ENCODE data around the gene IPO4. TPM values are rescaled to one million over a fixed set of nuclear protein-coding genes. Genes with fewer than 3 reads are reported as not detected.
"Not testable (repeated sequence)": the region's sequence is repeated elsewhere in the genome, so short reads cannot be mapped to it uniquely, and the experiment has no call there.

IPO4 gene
- total RNA-seq, 1 donor from 2014 or later: 59.3 TPM

DNA sequence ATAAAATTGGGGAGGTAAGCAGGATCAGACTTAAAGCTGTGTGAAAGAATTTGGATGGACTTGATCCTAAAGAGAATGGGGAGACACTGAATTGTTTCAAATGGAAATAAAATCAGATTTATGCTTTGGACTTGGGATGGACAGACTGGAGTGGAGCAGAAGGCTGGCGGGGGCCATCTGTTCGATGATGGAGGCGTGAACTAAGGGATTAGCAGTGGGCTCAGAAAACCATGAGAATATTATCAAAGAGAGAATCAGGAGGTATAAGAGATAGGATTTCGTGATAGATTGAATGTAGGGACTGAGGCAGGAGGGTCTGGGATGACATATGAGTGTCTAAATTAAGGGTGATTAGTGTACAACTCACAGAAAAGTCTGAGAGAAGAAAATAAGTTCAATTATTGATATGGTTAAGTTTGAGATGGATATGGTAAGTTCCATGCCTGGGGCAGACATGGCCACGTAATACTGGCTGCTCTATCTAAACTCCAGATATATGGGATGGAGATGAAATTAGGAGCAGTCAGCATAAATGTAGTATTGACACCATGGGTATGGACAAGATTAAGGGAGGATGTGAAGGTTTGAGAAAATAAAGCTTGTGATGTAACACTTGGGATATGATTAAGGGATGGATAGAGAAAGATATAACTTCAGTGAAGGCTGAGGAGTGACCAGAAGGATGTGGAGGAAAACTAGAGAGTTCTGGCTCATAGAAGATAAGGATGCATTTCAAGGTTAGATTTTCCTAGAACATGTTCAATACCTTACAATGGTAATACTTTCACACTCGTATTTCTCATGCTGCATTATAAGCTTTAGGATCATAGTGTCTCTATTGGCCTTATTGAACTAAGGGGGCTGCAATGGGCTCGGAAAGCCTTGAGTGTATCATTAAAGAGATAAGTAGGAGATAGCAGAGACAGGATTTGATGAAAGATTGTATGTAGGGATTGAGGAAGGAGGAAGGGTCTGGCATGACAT, 15.8 kb upstream of the IPO4 start:
- DNase-seq (ENCODE audit: low read depth): no peak
- H3K36me3 ChIP-seq (ENCODE audit: control insufficient read depth, insufficient read depth, low read length): no peaks in the 10 kb centered on the region
- no peak for TF ChIP-seq CTCF (IDR thresholded peaks at IDR 0.05; ENCODE audit: insufficient read depth, low read length, poor library complexity, severe bottlenecking)
- H3K4me3 ChIP-seq (ENCODE audit: low read depth, low read length): no peak overlapping the region
- no peaks in the 10 kb centered on the region for H3K27me3 ChIP-seq (ENCODE audit: control insufficient read depth, insufficient read depth, low read length)

GRCh38 chr14:24203249-24203886, 14.8 kb upstream of the IPO4 start:
- not testable (repeated sequence) for H3K4me3 ChIP-seq (ENCODE audit: low read depth, low read length); H3K36me3 ChIP-seq (ENCODE audit: control insufficient read depth, insufficient read depth, low read length); H3K27me3 ChIP-seq (ENCODE audit: control insufficient read depth, insufficient read depth, low read length); DNase-seq (ENCODE audit: low read depth)

- not testable (repeated sequence) for H3K36me3 ChIP-seq (ENCODE audit: control insufficient read depth, insufficient read depth, low read length); DNase-seq (ENCODE audit: low read depth); H3K4me3 ChIP-seq (ENCODE audit: low read depth, low read length); H3K27me3 ChIP-seq (ENCODE audit: control insufficient read depth, insufficient read depth, low read length)
Measured at GRCh38 chr14:24202538-24202937, 13.9 kb upstream of the IPO4 start.

GRCh38 chr14:24198814-24199524, 10.4 kb upstream of the IPO4 start:
- DNase-seq (ENCODE audit: low read depth): no peak
- H3K4me3 ChIP-seq (ENCODE audit: low read depth, low read length): no peak overlapping the region
- H3K27me3 ChIP-seq (ENCODE audit: control insufficient read depth, insufficient read depth, low read length): no peaks in the 10 kb centered on the region
- peaks cover 1% of the 10 kb centered on the region for H3K36me3 ChIP-seq (ENCODE audit: control insufficient read depth, insufficient read depth, low read length)
- TF ChIP-seq CTCF (IDR thresholded peaks at IDR 0.05; ENCODE audit: insufficient read depth, low read length, poor library complexity, severe bottlenecking): no peak

DNA sequence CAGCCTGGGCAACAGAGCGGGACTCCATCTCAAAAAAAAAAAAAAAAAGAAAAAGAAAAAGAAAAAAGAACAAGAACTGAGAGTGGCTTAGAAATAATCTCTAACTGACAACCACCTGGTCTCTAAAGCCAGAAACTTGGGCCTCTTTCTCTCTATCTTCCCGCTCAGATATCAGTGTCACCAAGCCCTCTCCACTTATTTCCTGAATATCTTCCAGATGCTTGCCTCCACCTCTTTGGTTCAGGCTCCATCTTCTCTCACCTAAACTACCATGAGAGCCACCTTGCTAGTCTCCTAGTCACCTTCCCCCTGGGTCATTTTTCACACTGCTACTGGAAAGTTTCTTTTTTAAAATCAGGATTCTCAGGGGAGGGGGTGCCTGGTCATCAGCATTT, 8.4 kb upstream of the IPO4 start:
- Histone ChIP-seq H3K27me3 (ENCODE audit: control insufficient read depth, insufficient read depth, low read length) (no peaks in the 10 kb centered on the region), H3K36me3 (ENCODE audit: control insufficient read depth, insufficient read depth, low read length) (peaks cover 3% of the 10 kb centered on the region), H3K4me3 (ENCODE audit: low read depth, low read length) (no peak overlapping the region)
- no peak for DNase-seq (ENCODE audit: low read depth)
- no peak for TF ChIP-seq CTCF (IDR thresholded peaks at IDR 0.05; ENCODE audit: insufficient read depth, low read length, poor library complexity, severe bottlenecking)

GRCh38 chr14:24196071-24197055, 7.7 kb upstream of the IPO4 start:
- no peaks in the 10 kb centered on the region for H3K27me3 ChIP-seq (ENCODE audit: control insufficient read depth, insufficient read depth, low read length)
- peak overlapping the region; percentile 92 for H3K4me3 ChIP-seq (ENCODE audit: low read depth, low read length)
- H3K36me3 ChIP-seq (ENCODE audit: control insufficient read depth, insufficient read depth, low read length): peaks cover 3% of the 10 kb centered on the region
- TF ChIP-seq CTCF (IDR thresholded peaks at IDR 0.05; ENCODE audit: insufficient read depth, low read length, poor library complexity, severe bottlenecking): no peak
- no peak for DNase-seq (ENCODE audit: low read depth)
